Epithelial cell of proximal tubule (primary cell): ENCODE measurements around the gene MINDY4. TPM values are rescaled to one million over a fixed set of nuclear protein-coding genes. Genes with fewer than 3 reads are reported as not detected.

Experiments
- DNase-seq: peaks from one replicate; pipeline ENCODE4 v3.0.0-alpha.2; 2011; ENCODE audit warnings: low read depth
- H3K4me3 ChIP-seq: 2 replicates; pipeline ENCODE4 v1.5.1; 2011; ENCODE audit warnings: low read depth, mild to moderate bottlenecking, low read length
- total RNA-seq: library from RNA; depleted of rRNA; stranded (reverse); fragments of >200 nt; gene quantifications from 2 replicates; pipeline ENCODE4 v1.2.3, GENCODE V29; 2015
- TF ChIP-seq, protein P1 (sequence below): conservative IDR thresholded peaks from 2 replicates; pipeline ENCODE4 v1.5.1; 2012; ENCODE audit warnings: low read depth, mild to moderate bottlenecking, low read length

MINDY4 gene
- 3.8 and 5.2 TPM in 2 replicates for total RNA-seq

DNA sequence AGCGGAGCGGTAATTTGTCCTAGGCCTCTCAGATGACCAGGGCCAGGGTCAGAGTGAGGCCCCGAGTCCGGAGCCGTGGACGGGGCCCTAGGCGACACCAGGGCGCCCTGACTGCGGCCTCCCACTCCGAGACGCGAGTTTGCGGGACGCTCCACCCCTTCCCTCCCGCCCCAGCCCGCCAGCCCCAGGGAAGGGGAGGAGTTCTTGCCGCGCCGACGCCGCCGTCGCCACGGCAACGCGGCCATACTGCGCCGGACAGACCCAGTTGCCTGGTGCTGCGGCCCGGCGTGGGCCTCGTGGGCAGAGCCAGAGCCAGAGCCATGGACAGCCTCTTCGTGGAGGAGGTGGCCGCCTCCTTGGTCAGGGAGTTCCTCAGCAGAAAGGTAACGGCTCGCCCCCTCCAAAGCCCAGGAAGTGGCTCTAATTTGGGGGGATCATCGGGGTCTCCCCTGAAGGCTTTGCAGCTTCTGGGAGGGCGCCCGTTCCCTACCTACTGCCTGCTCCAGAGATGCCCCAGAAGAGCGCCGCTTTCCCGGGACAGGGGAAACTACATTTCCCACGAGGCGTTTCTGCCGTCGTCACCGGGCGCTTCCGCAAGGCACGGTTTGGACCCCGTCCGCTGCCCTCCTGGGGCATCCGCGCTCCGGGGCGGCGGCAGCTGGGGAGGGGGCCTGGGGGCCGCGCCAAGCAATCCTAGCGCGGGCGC lies at the start of gene MINDY4:
Gene MINDY4 (plus strand): TSS at position 244 of the 706 bp plus-strand sequence. CDS start 77 bp downstream, at position 321.
- peak within 1 kb of the TSS; percentile 85 for H3K4me3 ChIP-seq
- TF ChIP-seq, protein P1, sequence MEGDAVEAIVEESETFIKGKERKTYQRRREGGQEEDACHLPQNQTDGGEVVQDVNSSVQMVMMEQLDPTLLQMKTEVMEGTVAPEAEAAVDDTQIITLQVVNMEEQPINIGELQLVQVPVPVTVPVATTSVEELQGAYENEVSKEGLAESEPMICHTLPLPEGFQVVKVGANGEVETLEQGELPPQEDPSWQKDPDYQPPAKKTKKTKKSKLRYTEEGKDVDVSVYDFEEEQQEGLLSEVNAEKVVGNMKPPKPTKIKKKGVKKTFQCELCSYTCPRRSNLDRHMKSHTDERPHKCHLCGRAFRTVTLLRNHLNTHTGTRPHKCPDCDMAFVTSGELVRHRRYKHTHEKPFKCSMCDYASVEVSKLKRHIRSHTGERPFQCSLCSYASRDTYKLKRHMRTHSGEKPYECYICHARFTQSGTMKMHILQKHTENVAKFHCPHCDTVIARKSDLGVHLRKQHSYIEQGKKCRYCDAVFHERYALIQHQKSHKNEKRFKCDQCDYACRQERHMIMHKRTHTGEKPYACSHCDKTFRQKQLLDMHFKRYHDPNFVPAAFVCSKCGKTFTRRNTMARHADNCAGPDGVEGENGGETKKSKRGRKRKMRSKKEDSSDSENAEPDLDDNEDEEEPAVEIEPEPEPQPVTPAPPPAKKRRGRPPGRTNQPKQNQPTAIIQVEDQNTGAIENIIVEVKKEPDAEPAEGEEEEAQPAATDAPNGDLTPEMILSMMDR: no peak
- DNase-seq: no peak

DNA sequence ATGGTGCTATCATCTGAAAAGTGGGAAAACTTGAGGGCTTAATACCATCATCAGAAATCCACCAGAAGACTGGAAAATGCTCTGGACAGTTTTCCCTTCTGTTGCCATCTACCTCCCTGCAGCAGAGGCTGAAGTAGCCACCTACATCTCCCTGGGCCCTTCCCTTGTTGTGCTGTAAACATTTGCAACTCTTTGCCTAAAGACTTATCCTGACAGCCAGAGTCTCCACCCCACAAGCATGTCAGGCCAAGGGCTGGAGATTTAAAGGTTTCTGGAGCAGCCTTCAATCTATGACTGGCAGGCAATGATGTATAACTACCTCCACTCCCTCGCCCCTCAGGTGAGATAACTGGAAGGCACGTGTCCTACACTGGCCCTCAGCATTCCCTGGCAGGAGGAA lies 49.0 kb upstream of the MINDY4 start:
- no peak overlapping the region for H3K4me3 ChIP-seq
- TF ChIP-seq, protein P1: no peak
- no peak for DNase-seq

DNA sequence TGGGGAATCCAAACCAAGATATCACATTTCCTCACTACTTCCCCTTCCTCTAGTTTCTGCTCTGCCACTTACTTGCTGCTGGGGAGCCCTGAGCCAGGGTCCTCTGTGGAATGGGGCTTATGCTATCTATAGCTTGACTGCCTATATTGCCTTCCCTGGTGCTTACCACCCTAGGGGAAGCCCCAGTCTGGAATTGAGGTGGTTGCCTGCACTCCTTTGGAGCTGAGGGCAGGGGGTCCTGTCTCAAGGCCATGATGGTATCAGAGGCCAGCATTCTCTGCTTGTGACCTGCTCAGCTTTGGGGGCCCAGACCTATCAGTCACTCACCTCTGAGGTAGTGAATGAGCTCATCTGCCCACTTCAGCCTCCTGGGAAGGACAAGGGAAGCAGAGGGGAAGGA lies 48.5 kb upstream of the MINDY4 start:
- TF ChIP-seq, protein P1: no peak
- no peak overlapping the region for H3K4me3 ChIP-seq
- DNase-seq: no peak

DNA sequence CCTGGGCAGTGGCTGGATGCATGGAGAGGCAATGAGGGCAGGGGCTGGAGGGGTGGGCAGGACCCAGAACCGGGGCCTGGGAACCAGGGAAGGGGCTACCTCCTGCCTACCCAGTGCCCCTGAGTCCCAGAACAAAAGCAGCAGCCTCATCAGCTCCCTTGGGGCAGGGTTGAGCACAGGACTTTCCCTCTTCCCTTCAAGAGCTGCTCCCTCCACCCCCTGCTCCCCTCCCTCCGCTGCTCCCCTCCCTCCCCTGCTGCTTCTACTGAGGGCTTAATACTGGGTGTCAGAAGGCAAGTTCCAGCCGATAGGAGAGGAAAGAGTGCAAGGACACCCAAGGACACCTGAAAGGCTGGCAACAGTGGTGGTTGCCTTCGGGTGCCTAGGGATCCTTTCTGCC lies 47.4 kb upstream of the MINDY4 start:
- H3K4me3 ChIP-seq: no peak overlapping the region
- TF ChIP-seq, protein P1: no peak
- no peak for DNase-seq

DNA sequence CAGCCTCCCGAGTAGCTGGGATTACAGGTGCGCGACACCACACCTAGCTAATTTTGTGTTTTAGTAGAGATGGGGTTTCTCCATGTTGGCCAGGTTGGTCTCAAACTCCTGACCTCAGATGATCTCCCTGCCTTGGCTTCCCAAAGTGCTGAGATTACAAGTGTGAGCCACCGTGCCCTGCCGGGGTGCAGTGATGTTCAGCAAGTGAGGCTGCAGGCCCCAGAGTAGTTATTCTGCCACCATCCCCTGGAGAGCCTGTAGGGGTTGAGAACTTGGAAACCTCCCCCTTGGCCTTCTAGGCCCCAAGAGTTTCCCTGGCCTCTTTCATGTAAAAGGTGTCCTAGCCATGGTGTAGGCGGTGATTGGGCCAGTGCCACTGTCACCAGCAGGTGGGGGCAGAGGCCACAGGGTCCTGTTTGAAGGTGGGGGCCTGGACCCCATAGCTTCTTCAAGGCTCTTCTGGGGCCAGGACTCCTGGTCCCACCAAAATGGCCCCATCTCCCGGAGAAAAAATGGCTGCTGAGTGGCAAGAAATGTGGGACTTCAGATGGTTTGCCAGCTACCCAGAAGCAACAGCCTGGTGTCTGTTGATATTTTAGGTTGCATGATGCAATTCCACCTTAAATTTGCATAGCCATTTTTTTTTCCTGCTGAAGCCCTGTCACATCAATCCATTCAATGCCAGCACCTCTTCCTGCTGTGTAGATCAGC lies 44.8 kb upstream of the MINDY4 start:
- TF ChIP-seq, protein P1: no peak
- no peak overlapping the region for H3K4me3 ChIP-seq
- DNase-seq: no peak

DNA sequence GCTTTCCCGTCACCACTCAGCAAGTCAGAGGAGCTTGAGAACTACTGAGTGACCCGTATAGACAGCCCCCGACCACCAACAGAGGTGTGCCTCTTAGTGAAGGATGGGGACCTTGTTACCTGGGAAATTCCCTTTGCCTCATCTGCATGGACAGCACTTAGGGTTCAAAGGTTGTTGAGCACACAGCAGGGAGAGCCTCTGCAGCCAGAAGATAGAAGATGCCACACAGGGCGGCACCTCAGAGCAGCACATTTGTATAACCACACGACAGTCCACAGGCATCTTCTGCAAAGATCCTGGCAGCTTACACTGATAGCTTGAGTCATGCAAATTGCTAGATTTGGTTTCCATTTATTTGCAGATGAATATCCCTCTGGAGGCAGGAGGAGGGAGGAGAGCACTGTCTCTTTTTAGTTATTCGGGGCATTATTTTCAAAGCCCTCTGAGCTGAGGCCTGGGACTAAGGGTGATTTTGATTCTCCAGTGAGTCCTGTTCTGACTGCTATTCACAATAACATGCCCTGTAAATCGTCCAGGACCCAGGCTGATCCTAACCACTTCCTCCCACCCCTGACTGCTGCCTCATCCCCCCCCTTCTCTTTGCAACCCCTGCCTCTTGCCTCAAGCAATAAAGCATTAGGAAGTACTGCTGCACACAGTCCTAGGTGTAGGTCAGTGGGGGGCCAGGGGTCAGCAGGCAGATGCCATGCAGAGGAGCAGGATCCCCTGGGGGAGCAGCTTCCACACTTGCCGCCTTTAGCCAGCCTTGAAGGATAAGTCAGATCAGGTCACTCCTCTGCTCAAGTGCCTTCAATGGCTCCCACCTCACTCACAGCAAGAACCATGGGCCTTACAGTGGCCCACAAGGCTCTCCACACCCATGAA lies 43.9 kb upstream of the MINDY4 start:
- DNase-seq: no peak
- no peak overlapping the region for H3K4me3 ChIP-seq
- TF ChIP-seq, protein P1: no peak
